Endometrial microvascular endothelial cells (primary cell): ENCODE measurements around the gene DHCR24. TPM values are rescaled to one million over a fixed set of nuclear protein-coding genes. Genes with fewer than 3 reads are reported as not detected.

Experiments
- in situ Hi-C: cut with HindIII; loops from 2 replicates; pipeline ENCODE4 v1.10.0; 2017; ENCODE audit warnings: low sequenced_read_pairs, low pct_unique_long_range_greater_than_20kb; ENCODE audit errors: inconsistent ontology term
- total RNA-seq: library from RNA; depleted of rRNA; stranded (reverse); fragments of >200 nt; gene quantifications from one replicate; pipeline ENCODE4 v1.2.3, GENCODE V29; 2015; ENCODE audit errors: inconsistent ontology term

The DHCR24 gene
- total RNA-seq, 1 donor from 2014 or later = 55.3 TPM

DNA sequence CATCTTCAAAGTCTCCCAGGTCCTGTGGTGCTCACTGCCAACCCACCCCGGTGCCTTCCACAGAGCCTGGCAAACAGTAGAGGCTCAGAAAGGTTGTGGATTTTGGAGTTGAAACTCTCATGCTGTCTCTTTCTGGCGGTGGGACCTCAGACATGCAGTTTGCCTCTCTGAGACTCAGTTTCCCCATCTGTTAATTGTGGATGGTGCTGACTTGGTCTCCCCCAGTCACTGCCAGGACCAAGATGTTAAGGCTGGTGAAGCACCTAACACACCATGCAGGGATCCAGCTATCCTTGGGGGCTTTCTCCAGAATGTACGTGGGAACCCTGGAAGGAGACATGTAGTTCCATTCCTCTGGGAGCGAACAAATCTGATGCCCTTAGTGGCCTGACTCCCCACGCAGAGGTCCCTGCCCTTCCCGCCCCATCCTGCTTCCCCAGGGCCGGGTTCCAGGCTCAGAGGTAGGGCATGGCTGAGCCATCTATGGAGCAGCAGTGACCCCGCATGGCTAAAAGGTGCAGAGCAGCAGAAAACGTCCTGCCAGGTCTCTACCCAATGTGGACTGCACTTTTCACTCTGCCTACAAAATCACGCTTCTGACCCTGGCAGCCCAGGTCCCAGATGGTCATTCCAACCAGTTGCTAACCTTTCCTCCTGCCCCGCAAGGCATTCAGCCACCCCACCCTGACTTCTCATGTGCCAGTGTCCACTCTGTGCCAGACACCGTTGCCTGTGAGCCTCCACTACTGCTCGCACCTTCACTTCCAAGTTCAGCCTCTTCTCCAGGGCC, 76.6 kb downstream of the DHCR24 start:
- in situ Hi-C loops = no loop called here

DNA sequence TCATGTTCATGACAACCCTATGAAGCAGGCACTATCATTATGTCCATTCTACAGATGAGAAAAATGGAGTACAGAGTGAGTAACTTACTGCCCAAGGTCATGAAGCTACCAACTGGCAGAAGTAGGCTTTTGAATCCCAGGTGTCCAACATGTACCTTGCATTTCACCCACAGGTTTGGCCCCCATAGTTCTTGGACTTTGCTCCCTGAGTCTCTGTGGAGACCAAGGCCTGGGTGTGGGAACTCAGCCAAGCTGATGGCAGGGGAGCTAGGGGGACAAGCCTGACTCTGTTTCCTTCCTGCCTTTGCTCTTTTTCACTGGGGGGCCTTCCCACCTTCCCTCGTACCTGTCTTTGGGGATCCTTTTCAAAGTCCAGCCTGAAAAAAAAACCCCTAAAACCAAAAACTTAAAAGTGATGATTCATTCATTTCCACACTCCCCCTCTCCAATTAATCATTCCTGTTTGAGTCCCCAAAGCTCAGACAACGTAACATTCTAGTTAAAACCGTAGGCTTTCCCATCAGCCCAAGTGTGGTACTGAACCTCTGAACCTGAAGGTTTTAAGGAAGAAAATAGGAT, 77.4 kb downstream of the DHCR24 start:
- in situ Hi-C loops = no loop called here

DNA sequence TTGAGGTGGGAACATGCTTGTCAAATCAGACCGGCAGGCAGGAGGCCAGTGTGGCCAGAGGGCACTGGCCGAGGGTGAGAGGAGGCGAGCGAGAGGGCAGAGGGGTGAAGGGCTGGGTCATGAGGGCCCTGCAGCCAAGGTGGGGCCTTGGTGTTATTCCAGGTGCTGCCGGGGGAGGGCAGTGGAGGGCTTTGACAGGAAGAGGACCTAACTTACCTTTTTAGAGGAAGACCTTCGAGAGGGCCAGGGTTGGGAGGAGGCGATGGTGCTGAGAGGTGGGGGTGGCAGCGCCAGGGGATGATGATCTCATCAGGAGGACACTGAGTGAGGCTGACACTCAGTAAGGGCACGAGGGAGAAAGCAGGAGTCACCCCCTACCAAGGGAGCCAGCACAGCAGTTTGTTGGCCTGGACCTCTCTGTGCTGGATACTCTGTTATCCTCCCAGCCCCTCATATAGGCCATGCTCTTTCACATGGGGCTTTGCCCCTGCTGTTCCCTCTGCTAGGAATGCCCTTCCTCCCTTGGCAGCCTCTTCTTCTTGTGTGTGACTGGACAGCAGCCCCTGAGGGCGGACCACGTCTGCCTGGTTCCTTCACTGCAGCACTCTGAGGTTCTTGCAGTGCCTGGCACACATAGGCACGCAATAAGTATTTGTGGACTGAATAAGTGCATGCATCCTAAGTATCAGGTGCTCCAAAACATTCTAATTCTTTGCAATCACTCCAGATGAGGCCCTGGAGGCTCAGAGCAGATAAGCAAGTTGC, 78.4 kb downstream of the DHCR24 start:
- in situ Hi-C loops = no loop called here

DNA sequence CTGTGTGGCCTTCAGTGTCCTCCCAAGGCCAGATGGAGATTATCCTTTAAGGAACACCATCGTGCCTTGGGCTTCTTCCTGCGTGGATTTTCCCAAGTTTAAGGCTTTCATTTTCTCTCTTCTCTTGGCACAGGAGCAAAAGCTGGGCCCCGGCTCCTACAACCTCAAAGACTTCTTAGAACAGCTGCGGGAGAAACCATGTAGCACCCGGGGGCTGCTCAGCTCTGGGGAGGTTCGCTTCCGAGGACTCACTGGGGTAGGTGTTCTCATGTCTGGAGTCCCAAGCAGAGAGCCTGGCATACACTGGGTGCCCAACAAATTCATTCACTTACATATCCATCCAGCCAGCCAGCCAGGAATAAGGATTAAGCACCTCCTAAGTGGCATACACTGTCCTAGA, 79.2 kb downstream of the DHCR24 start:
- in situ Hi-C loops = no loop called here

DNA sequence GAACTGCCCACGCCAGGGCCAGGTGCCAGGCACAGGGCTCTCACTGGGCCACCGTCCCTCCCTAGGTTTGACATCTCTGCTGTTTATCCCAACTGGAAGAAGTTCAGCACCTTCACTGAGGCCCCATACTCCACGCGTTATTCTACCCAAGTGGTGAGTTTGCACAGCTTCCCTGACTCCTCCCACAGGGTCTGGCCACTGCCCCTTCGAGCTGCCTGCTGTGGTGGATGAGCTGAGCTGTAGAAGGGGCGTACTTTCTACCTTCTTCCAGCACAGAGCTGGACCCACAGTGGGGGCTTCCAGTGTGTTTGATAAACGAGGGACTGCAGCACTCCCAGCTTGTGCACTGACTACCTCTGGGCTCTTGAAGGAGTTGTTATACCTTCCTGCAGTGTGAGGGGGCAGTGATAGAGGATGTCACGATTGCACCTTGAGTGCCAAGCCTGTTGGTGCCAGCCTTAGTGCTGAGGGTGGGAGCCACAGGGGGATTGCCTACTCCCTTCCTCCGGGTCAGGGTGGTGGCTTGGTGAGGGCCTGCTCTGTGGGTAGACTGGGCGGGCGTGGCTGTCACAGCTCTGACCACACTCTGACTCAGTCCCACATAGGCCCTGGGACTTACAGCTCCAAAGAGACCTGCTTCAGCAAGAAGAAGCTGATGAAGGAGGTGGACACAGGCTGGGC, 79.9 kb downstream of the DHCR24 start:
- in situ Hi-C loops = no loop called here

DNA sequence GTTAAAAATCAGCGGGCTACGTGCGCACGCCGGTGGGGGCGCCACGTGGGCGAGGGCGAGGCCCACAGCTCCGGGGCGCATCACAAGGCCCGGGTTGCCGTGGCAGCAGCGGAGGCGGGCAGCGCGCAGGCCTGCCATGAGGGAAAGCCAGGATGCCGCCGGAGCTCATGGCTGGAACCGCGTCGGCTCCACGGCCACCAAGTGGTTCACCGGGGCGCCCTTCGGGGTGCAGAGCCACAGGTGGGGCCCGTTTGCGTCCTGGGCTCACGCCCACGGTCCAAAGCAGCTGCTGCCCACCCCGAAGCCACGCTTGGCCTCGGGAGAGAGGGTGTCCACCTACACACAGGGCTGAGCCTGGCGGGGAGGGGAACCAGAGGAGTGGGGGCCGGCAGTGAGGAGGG, 81.0 kb downstream of the DHCR24 start:
- in situ Hi-C loops = no loop called here

DNA sequence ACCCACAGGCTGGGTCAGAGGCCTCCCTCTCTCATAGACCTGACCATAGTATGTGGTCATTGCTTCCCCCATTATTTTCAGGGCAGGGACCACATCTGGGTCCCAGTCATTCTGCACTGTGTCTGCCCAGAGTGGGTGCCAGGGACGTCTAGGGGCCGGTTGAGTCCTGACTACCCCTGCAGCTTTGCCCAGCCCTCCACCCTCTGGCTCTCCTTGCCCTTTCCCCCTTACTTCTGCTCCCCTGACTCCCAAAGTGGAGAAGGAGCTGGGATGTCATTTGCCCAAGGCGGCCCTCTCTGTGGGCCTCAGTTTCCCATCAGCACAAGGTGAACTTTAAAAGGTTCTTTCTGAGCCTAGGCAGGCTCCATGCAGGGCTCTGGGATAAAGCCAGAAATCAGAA, 81.5 kb downstream of the DHCR24 start:
- in situ Hi-C loops = no loop called here

DNA sequence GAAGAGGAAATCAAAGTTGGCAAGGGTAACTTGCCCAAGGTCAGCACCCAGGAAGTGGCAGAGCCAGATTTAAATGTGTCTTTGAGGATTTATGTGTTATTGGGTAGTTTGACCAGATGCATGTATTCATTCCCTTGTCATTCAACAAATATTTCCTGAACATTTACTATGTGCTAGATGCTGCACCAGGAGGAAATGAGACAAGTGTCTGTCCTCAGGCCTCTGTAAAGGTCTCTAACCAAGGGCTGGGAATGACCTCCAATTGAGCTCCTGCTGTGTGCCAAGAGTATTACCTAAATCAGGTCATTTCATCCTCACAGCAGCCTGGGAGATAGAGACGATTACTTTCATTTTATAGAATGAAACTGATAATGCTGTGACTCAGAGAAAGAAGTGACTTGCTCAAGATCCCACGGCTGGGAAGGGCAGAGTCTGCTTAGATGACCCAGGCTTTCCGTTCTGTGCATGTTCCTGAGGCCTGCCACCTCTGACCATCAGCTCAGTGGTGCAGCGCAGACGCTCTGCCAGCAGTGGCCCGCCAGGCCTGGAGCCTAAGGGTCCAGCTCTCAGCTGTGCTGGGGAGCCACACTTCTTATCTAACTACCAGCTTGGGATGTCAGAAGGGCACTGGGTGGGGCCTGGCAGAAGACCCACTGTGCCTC, 82.4 kb downstream of the DHCR24 start:
- in situ Hi-C loops = no loop called here

DNA sequence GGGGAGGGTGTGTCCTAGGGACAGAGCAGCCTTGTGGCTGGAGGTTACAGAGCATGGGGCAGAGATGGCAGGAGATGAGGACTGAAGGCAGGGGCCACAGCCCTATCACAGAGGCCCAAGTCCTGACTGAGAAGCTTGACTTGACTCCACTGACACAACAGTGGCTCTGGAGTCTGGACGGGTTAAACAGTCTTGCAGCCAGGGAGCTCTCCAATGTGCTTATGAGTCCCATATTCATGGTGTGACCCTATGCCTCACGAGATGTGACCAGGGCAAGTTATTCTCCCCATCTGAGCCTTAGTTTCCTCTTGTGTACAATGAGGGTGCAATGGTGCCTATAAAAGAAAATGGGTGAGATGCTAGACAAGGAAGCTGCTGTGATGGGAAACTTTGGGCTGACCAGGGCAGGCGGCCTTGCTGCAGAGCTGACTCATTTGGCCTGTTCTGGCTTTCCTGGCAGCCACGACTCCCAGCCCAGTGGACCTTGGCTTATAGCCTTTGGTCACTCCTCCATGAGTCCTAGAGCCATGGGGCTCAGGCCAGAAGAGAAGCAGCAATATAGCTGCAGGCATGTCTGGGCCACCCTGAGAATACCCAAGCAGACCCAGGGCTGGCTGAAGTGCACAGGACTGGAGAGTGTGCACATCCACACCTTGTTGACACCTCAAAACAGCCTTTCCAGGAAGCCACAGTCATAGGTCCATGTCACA, 83.1 kb downstream of the DHCR24 start:
- in situ Hi-C loops = no loop called here

DNA sequence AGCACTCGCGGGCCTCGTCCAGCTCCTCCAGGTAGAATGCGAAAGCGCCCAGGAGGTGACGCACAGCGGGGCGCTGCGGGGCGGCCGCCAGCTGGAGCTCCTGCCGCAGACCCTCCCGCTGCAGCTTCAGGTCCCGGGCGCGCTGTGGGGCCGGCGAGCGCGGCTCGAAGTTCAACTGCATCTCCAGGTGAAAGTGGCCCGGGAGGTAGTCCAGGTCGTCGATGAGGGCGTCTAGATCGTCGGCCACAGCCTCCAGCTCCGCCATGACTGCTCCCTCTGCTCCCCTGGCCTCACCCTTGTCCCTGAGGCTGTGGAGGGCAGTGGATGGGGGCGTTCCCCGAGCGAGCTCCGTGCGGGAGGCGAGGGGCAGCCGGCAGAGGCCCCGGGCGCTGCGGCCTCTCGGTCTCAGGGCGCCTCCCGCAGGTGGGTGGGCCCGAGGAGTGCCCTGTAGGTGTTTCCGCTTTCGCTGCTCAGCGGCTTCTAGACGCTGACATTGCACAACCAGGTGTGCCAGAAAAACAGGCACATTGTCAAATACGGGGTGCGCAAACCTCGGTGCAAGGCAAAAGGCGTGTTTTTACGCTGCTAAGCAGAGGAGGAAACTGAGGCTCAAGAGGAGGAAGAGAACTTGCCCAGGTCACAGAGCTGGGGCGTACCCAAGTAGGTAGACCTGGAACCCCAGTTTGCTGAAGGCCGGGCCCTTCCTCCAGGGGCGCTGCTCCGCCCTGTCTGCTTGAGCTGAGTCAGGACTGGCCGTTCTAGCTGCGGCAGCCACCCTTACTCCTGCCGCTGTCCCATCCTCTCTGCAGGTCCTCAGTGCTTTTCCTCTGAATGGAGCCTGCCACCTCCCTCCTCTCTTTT, 85.9 kb downstream of the DHCR24 start, which contains the start of gene TTC22:
Gene TTC22, minus strand, starts transcription at position 425 of the 861 bp plus-strand sequence. Its CDS starts 160 bp downstream, at position 265.
- in situ Hi-C loops = no loop called here

DNA sequence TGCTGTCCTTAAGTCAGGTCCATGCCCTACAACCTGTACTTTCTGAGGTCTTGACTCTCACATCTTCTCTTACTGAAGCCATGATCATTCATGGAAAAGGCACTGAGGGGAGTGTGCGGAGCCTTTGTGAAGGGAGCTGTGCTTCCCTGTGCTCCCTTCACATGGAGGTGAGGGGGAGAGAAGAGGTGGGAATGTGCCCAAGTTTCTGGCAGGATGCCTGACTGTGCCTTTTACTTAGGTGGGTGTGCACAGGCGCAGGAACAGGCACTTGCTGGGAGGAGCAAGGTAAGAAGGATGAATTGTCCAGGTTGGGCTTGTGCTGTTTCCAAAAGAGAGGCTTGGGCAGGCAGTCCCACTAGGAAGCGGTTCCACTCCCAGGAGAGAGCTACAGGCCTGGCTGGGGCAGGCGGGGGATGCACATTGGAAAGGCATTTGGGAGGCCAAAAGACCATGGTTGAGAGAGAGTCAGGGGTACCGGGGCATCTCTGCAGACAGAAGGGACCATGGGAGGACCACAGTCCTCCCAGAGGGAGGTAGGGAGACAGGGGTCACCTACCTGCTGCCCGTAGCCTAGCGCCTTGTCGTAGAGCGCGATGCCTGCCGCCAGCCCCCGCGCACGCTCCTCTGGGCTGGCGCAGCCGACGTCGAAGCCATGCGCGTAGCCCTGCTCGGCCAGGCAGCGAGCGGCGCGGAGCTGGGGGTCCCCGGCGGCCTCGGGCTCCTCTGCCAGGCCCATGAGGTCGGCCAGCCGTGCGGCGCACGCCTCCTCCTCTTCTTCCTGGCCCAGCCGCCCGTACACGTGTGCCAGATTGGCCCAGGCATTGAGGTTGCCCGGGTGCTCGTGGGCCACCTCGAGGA, 86.7 kb downstream of the DHCR24 start:
- in situ Hi-C loops = no loop called here

Other genes with a start within 250 kb of the DHCR24 start
- gene MROH7, start 245.4 kb downstream of the DHCR24 start, total RNA-seq = not detected
- gene TTC4, start 171.3 kb downstream of the DHCR24 start, total RNA-seq = 31.1 TPM
- 2.9 TPM for gene PARS2, start 122.7 kb downstream of the DHCR24 start, total RNA-seq
- gene TTC22, start 85.9 kb downstream of the DHCR24 start, total RNA-seq = not detected
- not detected for gene TMEM61, start 93.4 kb upstream of the DHCR24 start, total RNA-seq
- gene BSND, start 111.7 kb upstream of the DHCR24 start, total RNA-seq = not detected
- not detected for gene PCSK9, start 152.4 kb upstream of the DHCR24 start, total RNA-seq